Large intestine (tissue), 3 donors: Measurements from ENCODE around the gene SIK2. TPM values are rescaled to one million over a fixed set of nuclear protein-coding genes. Genes with fewer than 3 reads are reported as not detected.

ENCODE experiments used
- DNase-seq, 2 donors: peaks; one replicate each; pipeline versions ENCODE4 v3.0.0 to v3.0.0-alpha.2; 2013
- H3K27ac ChIP-seq: one replicate; pipeline ENCODE4 v1.5.1; 2013; ENCODE audit warnings: low read length
- H3K27me3 ChIP-seq: 2 replicates; pipeline ENCODE4 v1.6.1; 2013; ENCODE audit warnings: low read length; ENCODE audit not compliant: control insufficient read depth, insufficient read depth
- H3K36me3 ChIP-seq: 2 replicates; pipeline ENCODE4 v1.6.1; 2013; ENCODE audit warnings: low read length; ENCODE audit not compliant: control insufficient read depth, insufficient read depth
- H3K4me1 ChIP-seq: one replicate; pipeline ENCODE4 v1.6.1; 2013; ENCODE audit warnings: low read length; ENCODE audit not compliant: control insufficient read depth, insufficient read depth
- H3K4me3 ChIP-seq: one replicate; pipeline ENCODE4 v1.5.1; 2013; ENCODE audit warnings: low read length
- H3K9me3 ChIP-seq: one replicate; pipeline ENCODE4 v1.6.1; 2013; ENCODE audit warnings: mild to moderate bottlenecking, low read depth, low read length, moderate library complexity; ENCODE audit not compliant: control insufficient read depth
- WGBS: methylation state at CpG from one replicate; pipeline ENCODE4 v1.1.5; 2013; ENCODE audit warnings: low lambda C conversion rate; ENCODE audit not compliant: insufficient coverage; 5-methylcytosine and 5-hydroxymethylcytosine counted together
- polyA plus RNA-seq: library from polyadenylated mRNA; unstranded; fragments of 120-200 nt; gene quantifications from one replicate; pipeline ENCODE4 v1.2.1, GENCODE V29; 2013

SIK2 gene
- polyA plus RNA-seq, 1 donor = 21.6 TPM

DNA sequence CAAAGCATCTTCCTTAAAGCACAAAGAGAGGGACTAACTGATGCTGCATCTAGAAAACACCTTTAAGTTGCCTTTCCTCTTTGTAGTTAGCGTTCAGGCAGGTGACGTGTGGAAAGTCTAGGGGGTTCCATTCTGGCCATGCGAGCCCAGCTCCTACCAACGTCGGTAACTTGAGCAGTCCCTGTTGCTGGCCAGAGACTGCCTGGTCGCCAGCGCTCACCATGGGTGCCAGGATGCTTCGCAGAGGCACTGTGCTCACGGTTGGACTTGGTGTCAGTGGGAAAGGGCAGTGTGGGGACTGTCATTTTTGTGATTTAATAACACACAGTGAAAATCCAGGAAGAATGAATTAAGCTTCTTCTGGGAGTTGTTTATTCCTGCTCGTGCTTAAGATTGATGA, 123.4 kb downstream of the SIK2 start:
- H3K27me3 ChIP-seq = no peaks in the 10 kb centered on the region
- WGBS = 100% methylated on average over 1 of the region's 10 CpGs
- no peak overlapping the region for H3K27ac ChIP-seq
- peaks cover 21% of the 10 kb centered on the region for H3K4me1 ChIP-seq
- H3K36me3 ChIP-seq = peaks cover 73% of the 10 kb centered on the region
- no peaks in the 10 kb centered on the region for H3K9me3 ChIP-seq
- no peak for DNase-seq
- no peak overlapping the region for H3K4me3 ChIP-seq

DNA sequence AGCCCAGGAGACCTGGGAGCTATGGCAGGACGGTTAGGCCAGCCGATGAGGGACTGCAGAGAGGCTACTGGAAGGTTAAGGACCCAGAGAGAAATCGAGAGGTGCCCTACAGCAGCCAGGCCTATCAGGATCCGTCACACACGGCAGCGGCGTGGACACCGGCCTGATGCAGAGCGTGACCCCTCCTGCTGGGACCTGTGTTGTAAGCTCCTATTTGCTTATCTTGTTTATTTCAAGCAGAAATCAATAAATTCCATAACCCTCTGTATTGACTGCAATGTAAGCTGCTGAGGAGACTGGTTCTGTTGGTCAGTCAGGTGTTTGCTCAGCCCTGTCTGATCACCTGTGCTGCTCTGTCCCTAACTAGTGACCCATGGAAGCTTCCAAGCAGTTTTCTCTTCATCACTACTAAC, 124.1 kb downstream of the SIK2 start:
- no CpG with 5 or more reads among the region's 9 CpGs for WGBS
- no peaks in the 10 kb centered on the region for H3K27me3 ChIP-seq
- DNase-seq = no peak
- no peak overlapping the region for H3K27ac ChIP-seq
- peaks cover 23% of the 10 kb centered on the region for H3K4me1 ChIP-seq
- H3K4me3 ChIP-seq = no peak overlapping the region
- peaks cover 67% of the 10 kb centered on the region for H3K36me3 ChIP-seq
- H3K9me3 ChIP-seq = no peaks in the 10 kb centered on the region

DNA sequence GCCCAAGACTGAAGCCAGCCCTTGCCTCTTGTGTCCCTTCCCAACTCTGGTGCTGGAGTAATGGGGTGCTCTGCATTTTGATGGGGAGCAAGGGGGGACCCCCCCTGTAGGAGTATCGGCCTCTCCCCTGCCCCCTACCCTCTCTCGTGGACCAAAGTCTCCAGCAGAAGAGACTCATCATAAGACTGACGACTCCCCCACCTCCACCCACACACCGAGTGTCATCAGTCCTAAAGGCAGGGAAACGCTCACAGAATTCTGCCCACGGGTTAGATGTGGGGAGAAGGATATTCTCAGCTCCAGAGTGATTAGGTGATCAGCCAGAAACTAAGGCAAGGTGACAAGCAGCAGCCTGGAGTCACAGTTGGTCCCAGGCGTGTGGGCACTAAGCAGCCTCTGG, 125.2 kb downstream of the SIK2 start:
- Histone ChIP-seq H3K27ac (no peak overlapping the region), H3K27me3 (no peaks in the 10 kb centered on the region), H3K4me3 (no peak overlapping the region), H3K9me3 (no peaks in the 10 kb centered on the region), H3K36me3 (peaks cover 58% of the 10 kb centered on the region), H3K4me1 (peaks cover 15% of the 10 kb centered on the region)
- no peak for DNase-seq
- WGBS = 100% methylated on average over 1 of the region's 7 CpGs

DNA sequence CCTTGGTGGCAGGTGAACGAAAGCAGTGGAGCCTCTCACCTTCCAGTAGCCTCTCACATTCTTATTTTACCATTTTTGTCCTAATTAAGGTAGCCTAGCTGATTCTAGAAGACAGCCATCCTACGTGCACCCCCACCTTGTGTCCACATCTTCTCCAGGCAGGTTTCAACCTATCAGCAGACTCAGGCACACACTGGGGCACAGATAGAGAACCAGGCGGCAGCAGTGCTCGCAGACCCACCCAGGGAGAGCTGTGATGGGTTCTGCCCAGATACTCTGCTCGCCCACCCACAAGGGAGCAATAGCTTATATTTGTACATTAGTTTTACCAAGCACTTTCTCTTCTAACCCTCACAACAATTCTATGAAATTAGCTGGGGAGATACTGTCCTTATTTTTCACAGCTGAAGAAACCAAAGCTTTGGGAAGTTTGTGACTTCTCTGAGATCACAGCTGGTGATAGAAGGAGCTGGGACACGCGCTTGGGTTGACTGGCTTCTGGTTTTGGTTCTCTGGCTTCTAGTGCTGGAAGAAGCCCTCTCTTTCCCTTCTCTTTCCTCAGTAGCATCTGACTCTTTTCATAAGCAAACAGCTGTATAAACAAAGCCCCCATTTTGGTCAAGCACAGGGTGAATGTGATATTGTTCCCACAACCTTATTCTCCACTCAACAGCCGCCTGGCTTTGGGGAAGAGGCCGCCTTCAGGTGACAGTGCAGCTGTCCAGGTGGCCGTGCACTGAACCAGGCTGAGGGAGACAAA, 127.0 kb downstream of the SIK2 start:
- peaks cover 9% of the 10 kb centered on the region for H3K4me1 ChIP-seq
- peaks cover 40% of the 10 kb centered on the region for H3K36me3 ChIP-seq
- H3K9me3 ChIP-seq = no peaks in the 10 kb centered on the region
- no peak overlapping the region for H3K4me3 ChIP-seq
- no peak overlapping the region for H3K27ac ChIP-seq
- WGBS = 80% methylated on average over 1 of the region's 10 CpGs
- DNase-seq = no peak
- no peaks in the 10 kb centered on the region for H3K27me3 ChIP-seq

DNA sequence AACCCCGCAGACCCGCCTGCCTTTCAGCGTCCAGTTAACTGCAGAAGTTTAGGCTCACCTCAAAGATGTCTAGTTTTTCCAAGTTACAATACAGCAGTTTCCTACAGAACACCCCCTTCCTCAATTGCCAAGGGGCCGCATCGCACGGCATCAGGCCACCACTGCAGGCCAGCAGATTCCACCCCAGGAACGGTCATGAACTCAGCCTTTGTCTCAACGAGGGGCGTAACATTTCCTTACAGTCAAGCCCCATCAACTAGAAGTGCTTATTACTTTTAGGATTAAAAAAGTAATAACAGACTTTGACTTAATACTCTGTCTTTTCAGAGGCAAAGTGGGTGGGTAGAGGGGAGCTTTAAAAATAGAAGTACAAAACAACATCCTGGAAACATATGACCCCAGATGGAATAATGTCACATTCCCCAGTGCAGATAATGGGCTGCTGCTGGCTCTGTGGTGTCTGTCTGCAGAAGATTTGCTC, 127.6 kb downstream of the SIK2 start:
- Histone ChIP-seq H3K4me1 (peaks cover 13% of the 10 kb centered on the region), H3K36me3 (peaks cover 34% of the 10 kb centered on the region)
- DNase-seq = no peak

DNA sequence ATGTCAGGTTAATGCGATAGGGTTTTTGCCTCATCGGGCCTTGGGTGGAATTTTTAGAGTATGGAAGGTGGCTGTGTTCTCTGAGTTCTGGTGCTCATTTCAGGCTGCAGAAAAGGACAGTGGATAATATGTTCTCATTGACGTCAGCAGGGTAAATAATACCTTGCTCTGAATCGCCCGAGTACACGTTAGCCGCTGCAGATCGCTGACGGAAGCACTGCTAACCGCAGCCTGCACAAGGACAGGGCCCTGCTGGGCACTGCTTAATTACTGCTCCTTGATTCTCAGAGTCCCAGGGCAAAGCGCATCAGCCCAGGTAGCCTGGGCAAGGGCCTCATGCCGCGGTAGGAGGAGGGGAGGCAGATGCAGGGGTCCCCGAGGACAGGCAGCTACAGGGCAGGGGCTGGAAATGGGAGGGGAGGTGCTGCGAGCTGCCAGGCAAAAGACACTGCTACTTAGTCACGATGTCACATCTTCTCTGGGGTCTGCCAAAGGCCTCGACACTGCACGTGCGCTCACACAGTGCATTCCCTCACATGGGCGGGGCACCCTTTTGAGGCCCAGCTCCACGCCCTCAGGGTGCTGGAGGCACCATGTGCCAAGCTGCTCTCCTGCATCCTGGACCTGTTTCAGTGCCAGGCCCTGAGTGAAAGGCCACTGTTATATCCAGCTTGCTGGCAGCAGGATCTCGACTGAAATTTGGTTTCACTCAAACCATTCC, 128.8 kb downstream of the SIK2 start:
- no peaks in the 10 kb centered on the region for H3K9me3 ChIP-seq
- DNase-seq = peak; percentile 68 to 74
- no peak overlapping the region for H3K4me3 ChIP-seq
- H3K4me1 ChIP-seq = peaks cover 23% of the 10 kb centered on the region
- WGBS = no CpG with 5 or more reads among the region's 22 CpGs
- H3K27ac ChIP-seq = peak overlapping the region; percentile 4
- H3K27me3 ChIP-seq = no peaks in the 10 kb centered on the region
- H3K36me3 ChIP-seq = peaks cover 26% of the 10 kb centered on the region

More for the DNA sequence above, 127.6 kb downstream of the SIK2 start:
- Histone ChIP-seq H3K27ac (no peak overlapping the region), H3K4me3 (no peak overlapping the region), H3K9me3 (no peaks in the 10 kb centered on the region), H3K27me3 (no peaks in the 10 kb centered on the region)
- 74% methylated on average over 3 of the region's 9 CpGs for WGBS

DNA sequence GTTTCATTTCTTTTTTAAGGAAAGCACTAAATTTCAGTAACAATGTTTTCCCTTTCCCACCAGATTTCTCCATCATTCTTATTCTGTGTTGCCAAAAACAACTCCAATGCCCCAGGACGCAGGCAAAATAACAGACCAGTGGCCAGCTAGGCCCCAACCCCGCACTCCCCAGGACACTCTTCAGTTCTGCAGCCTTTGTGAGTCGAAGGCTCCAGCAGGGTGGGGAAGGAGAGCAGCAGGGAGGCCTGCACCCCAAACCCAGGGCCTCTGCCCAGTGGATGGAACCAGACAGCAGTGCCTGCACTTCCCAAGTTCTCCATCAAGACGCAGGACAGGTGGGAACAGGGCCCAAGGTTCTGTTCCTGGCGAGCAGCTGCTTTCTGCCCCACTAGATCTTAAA, 129.6 kb downstream of the SIK2 start:
- Histone ChIP-seq H3K9me3 (no peaks in the 10 kb centered on the region), H3K4me3 (no peak overlapping the region), H3K27me3 (no peaks in the 10 kb centered on the region), H3K27ac (no peak overlapping the region), H3K36me3 (peaks cover 18% of the 10 kb centered on the region), H3K4me1 (peaks cover 29% of the 10 kb centered on the region)
- no peak for DNase-seq
- WGBS = no CpG with 5 or more reads among the region's 5 CpGs

DNA sequence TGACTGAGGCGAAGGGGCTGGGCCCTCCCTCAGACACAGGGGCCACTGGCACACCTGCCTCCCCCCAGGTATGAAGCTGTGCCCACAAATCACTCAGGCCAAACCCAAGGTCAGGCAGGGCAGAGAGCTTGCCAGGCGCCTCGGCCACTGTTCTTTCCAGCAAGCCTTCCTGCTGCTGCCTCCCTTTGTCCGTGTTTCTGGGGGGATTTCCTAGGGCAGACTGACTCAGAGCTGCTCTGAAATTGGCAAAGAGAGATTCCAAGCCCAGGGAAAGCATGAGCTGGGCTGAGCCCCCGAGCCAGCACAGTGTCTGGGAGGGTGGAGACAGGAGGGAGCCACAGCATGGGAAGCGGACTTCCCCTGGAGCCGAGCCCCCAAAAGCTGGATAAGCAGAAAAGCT, 130.8 kb downstream of the SIK2 start:
- Histone ChIP-seq H3K4me3 (no peak overlapping the region), H3K27ac (peak overlapping the region; percentile 10), H3K4me1 (peaks cover 36% of the 10 kb centered on the region), H3K27me3 (no peaks in the 10 kb centered on the region), H3K9me3 (no peaks in the 10 kb centered on the region), H3K36me3 (peaks cover 12% of the 10 kb centered on the region)
- peak in 1 of 2 donors; percentile 33 for DNase-seq
- WGBS = no CpG with 5 or more reads among the region's 7 CpGs

DNA sequence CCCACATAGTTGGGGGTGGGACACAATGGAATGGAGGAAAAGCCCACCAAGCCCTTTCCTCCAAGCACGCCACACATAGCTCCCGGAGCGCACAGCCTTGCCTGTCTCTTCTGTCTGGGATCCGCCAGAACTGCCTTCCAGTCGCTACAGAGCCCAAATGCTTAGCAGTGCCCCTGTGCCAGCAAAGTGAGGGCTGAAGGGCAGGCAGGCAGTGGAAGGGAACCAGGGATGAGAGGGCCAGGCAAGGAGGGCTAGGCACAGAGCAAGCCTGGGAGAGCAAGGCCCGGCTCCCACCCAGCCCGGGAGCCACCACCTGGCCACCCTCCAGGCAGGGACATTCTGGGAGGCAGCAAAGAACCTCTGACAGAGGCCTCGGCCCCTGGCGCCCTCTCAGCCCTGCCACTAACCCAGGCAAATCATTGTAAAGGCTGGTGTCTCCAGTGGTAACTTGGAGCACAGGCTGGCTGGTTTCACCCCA, 131.4 kb downstream of the SIK2 start:
- WGBS = 100% methylated on average over 2 of the region's 9 CpGs
- Histone ChIP-seq H3K36me3 (peaks cover 14% of the 10 kb centered on the region), H3K27me3 (no peaks in the 10 kb centered on the region), H3K4me3 (no peak overlapping the region), H3K4me1 (peaks cover 42% of the 10 kb centered on the region), H3K9me3 (no peaks in the 10 kb centered on the region), H3K27ac (no peak overlapping the region)
- no peak for DNase-seq

DNA sequence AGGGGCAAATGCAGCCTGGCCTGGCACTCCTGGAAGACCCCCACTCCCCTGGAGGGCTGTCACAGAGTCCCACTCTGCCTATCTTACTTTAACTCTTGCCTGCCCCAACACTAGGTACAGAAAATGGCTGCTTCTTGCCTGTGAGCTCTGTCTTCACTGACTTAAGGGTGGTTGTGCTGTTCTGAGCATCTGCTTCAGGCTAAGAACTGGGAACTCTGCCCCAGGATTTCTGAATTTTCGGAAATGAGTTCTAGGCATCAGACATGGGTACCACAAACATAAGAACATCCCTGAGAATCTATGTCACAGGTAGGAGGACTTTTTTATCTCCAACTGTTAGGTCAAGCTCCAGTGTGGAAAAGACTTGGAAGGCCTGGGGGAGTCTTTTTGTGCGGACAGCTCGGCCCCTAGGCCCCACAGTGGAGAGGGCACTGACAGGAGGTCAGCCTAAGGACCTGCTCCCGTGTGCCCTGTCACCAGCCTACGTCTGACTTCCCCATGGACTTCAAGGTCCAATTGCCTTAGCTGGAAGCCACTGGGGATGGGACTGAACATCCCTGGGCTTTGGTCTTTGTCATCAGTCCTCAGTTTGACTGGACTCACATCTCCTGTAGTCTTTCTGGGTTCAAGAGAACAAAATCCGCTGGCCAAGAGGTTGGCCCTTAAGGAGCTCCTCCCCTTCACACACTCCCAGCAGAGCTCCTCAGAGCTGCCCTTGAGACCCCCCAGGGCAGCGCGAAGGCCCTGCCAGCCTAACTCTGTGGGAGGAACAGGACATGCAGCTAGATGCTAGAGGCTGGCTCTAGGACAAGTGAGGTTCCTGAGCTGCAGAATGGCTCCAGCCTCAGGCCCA, 132.1 kb downstream of the SIK2 start:
- H3K27me3 ChIP-seq = no peaks in the 10 kb centered on the region
- WGBS = no CpG with 5 or more reads among the region's 8 CpGs
- peaks cover 42% of the 10 kb centered on the region for H3K4me1 ChIP-seq
- H3K36me3 ChIP-seq = peaks cover 19% of the 10 kb centered on the region
- DNase-seq = no peak
- H3K4me3 ChIP-seq = no peak overlapping the region
- peak overlapping the region; percentile 79 for H3K27ac ChIP-seq
- no peaks in the 10 kb centered on the region for H3K9me3 ChIP-seq
